OCI-LY3 (cell line): Measurements from ENCODE around the gene ZNF334.

ENCODE experiments used
- H2AFZ ChIP-seq: fragments of 200-600, 300-600 bp; shearing (Covaris generic); 2 replicates; pipeline ENCODE4 v1.6.0; 2014; ENCODE audit warnings: antibody characterized with exemption, low read depth, low read length
- H3K27ac ChIP-seq: fragments of 200-600, 300-600 bp; sonication (generic); 2 replicates; pipeline ENCODE4 v1.5.1; 2014; ENCODE audit warnings: mild to moderate bottlenecking, low read length, moderate library complexity, mixed read lengths
- H3K27me3 ChIP-seq: fragments of 200-600, 300-600 bp; sonication (generic); 2 replicates; pipeline ENCODE4 v1.6.1; 2014; ENCODE audit warnings: low read depth, low read length, mixed read lengths
- H3K36me3 ChIP-seq: fragments of 200-600, 300-600 bp; sonication (generic); replicated peaks from 2 replicates; pipeline ENCODE3; 2014; ENCODE audit warnings: low read depth, low read length, mixed read lengths
- H3K4me1 ChIP-seq: fragments of 300-600, 200-600 bp; sonication (generic); 2 replicates; pipeline ENCODE4 v1.6.1; 2014; ENCODE audit warnings: low read length, mixed read lengths
- H3K4me2 ChIP-seq: fragments of 200-600, 300-600 bp; sonication (generic); 2 replicates; pipeline ENCODE4 v1.6.1; 2014; ENCODE audit warnings: low read length, mixed read lengths
- H3K4me3 ChIP-seq: fragments of 300-600, 200-600 bp; sonication (generic); 2 replicates; pipeline ENCODE4 v1.5.1; 2014; ENCODE audit warnings: antibody characterized with exemption, mild to moderate bottlenecking, low read length, moderate library complexity
- H3K79me2 ChIP-seq: fragments of 300-600, 200-600 bp; shearing (Covaris generic); 2 replicates; pipeline ENCODE4 v1.6.1; 2014; ENCODE audit warnings: mild to moderate bottlenecking, low read length, mixed read lengths
- H3K9ac ChIP-seq: fragments of 300-600, 200-600 bp; shearing (Covaris generic); 2 replicates; pipeline ENCODE4 v1.6.0; 2014; ENCODE audit warnings: mild to moderate bottlenecking, low read length, moderate library complexity
- H3K9me3 ChIP-seq: fragments of 200-600, 300-600 bp; shearing (Covaris generic); 2 replicates; pipeline ENCODE4 v1.6.1; 2014; ENCODE audit warnings: low read length, mixed read lengths; ENCODE audit not compliant: insufficient read depth
- H4K20me1 ChIP-seq: fragments of 200-600, 300-600 bp; sonication (generic); 2 replicates; pipeline ENCODE4 v1.6.1; 2016; ENCODE audit warnings: low read length, mixed read lengths; ENCODE audit not compliant: insufficient read depth
- EZH2phosphoT487 ChIP-seq: fragments of 200-600 bp; shearing (Covaris generic); IDR thresholded peaks from 2 replicates; pipeline ENCODE4 v1.6.1; 2018; ENCODE audit warnings: antibody characterized with exemption, mixed run types, low read depth
- TF ChIP-seq, protein P1 (sequence below): fragments of 200-600, 300-600 bp; sonication (generic); IDR thresholded peaks from 2 replicates; pipeline ENCODE4 v1.5.1; 2014; ENCODE audit warnings: antibody characterized with exemption, low read length, low read depth

ZNF334 gene

DNA sequence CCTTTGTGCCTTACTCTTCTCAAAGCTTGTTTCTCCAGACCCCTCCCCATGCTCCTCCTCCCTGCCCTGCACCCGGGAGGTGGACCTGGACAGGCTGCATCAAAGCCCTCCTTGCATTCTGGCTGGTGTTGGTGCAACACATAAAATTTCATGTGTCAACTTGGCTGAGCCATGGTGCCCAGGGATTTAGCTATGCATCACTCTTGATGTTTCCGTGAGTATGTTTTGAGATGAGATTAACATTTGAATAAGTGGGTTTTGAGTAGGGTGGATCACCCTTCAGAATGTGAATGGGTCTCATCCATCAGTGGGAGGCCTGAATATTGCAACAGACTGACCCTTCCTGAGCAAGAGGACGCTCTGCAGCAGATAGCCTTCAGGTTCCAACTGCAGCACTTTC lies 41.5 kb upstream of the ZNF334 start:
- peaks cover 17% of the 10 kb centered on the region for H3K4me1 ChIP-seq
- no peak overlapping the region for H3K4me3 ChIP-seq
- H3K36me3 ChIP-seq = no peaks in the 10 kb centered on the region
- H3K4me2 ChIP-seq = no peak overlapping the region
- no peak overlapping the region for H3K27ac ChIP-seq
- no peaks in the 10 kb centered on the region for H3K9me3 ChIP-seq
- no peaks in the 10 kb centered on the region for H4K20me1 ChIP-seq
- no peak overlapping the region for H3K9ac ChIP-seq
- TF ChIP-seq, protein P1, sequence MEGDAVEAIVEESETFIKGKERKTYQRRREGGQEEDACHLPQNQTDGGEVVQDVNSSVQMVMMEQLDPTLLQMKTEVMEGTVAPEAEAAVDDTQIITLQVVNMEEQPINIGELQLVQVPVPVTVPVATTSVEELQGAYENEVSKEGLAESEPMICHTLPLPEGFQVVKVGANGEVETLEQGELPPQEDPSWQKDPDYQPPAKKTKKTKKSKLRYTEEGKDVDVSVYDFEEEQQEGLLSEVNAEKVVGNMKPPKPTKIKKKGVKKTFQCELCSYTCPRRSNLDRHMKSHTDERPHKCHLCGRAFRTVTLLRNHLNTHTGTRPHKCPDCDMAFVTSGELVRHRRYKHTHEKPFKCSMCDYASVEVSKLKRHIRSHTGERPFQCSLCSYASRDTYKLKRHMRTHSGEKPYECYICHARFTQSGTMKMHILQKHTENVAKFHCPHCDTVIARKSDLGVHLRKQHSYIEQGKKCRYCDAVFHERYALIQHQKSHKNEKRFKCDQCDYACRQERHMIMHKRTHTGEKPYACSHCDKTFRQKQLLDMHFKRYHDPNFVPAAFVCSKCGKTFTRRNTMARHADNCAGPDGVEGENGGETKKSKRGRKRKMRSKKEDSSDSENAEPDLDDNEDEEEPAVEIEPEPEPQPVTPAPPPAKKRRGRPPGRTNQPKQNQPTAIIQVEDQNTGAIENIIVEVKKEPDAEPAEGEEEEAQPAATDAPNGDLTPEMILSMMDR = no peak
- no peaks in the 10 kb centered on the region for H3K79me2 ChIP-seq
- H3K27me3 ChIP-seq = peaks cover 30% of the 10 kb centered on the region
- no peak overlapping the region for H2AFZ ChIP-seq

DNA sequence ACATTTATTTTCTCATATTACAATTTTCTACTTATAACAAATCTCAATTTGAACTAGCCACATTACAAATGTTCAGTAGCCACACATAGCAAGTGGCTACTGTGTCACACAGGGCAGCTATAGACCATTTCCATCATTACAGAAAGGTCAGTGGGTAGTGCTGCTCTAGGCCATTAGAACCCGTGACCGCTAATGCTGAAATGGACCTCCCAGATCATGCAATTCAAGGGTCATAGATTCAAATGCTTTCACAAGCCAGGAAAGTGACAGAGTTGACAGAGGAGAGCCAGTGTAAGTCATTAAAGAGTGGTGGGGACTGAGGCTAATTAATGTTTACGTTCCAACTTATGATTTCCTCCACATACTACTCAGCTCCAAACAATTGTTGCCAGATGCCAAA lies 40.6 kb upstream of the ZNF334 start:
- Histone ChIP-seq H3K4me1 (peaks cover 17% of the 10 kb centered on the region), H3K4me2 (no peak overlapping the region), H3K9me3 (no peaks in the 10 kb centered on the region), H4K20me1 (no peaks in the 10 kb centered on the region), H3K27me3 (peaks cover 36% of the 10 kb centered on the region), H3K27ac (no peak overlapping the region), H3K9ac (no peak overlapping the region), H2AFZ (no peak overlapping the region), H3K36me3 (no peaks in the 10 kb centered on the region), H3K79me2 (no peaks in the 10 kb centered on the region), H3K4me3 (no peak overlapping the region)
- no peak for TF ChIP-seq EZH2phosphoT487
- TF ChIP-seq, protein P1 = no peak

DNA sequence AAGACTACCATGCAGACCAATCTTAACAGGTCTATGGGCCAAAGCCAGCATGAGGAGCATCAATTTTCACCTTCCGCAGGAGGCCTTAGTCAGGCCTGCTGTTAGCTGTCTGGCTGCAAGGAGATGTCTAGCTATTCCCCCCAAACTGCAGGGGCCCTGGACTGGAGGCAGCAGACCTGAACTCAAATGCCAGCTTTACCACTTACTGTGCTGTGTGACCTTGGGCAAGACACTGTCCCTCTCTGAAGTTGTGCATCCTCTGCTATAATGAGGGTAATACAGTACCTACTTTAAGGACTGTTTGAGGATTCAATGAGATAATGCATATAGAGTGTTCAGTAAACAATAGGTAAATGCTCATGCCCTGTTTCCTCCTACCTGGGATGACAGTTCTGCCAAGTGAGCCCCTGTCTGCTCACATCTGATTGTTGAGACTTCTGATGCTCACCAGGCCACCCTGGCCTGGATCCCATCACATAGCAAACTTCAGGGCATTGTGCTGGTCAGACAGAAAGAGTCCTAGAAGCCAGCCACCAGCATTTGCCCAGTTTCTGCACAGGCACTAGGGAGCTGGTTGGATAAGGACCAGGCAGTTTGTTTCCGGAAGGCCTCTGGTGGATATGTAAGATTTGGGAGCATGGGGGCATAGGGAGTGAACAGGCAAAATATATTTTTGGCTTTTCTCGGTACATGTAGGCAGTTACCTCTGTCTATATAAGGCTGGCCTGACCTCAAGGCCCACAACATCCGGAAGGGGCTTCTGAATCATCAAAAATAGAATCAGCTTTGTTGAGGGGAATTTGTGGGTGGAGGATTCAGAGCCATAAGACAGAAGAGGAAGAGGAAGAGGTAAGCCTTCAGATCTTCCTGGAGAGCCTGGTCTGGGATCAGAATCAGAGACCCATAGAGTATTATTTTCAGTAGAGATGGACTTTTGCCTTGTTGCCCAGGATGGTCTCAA lies 39.4 kb upstream of the ZNF334 start:
- peaks cover 17% of the 10 kb centered on the region for H3K4me1 ChIP-seq
- no peaks in the 10 kb centered on the region for H3K36me3 ChIP-seq
- peak overlapping the region; percentile 55 for H2AFZ ChIP-seq
- H3K27me3 ChIP-seq = peaks cover 43% of the 10 kb centered on the region
- no peak overlapping the region for H3K4me3 ChIP-seq
- H3K27ac ChIP-seq = no peak overlapping the region
- no peaks in the 10 kb centered on the region for H3K79me2 ChIP-seq
- peak overlapping the region; percentile 39 for H3K4me2 ChIP-seq
- H3K9ac ChIP-seq = no peak overlapping the region
- H4K20me1 ChIP-seq = no peaks in the 10 kb centered on the region
- TF ChIP-seq, protein P1 = no peak
- TF ChIP-seq EZH2phosphoT487 = no peak
- H3K9me3 ChIP-seq = no peaks in the 10 kb centered on the region

DNA sequence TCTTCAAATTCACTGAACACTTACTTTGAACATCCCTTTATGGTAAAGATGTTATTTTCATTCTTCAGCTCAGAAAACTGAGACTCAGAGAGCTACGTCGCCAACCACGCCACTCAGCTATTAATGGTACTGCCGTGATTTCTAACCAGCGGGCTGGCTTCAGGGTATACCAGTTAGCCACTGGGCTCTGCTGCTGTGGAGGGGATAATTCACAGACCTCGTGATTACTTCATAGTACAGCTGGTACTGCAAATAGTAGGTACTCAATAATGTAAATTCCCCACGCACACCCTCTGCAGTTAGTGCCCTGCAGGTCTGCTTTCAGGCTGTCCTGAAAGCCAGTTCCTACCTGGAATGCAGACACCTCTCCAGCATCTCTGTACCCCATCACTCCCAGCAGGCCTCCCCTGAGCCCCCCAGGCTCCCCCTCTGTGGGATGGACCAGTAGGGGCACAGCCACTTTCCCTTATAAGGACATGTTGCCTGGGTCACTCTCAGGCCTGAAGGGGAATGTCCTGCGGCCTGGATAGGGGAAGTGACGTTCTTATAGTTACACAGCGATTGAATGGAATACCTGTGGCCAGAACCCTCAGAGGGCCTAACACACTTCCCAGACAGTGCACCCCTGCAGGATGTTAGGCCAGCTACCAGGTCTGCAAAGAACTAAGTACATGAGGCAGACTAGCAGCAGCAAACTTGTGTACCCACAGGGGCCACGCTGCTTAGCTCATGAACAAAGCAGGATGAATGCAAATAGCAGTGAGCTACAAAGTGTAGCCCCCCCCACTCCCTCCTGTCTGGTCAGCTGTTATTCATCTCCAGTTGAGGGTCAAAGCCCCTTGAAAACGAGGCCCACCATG lies 38.4 kb upstream of the ZNF334 start:
- H3K4me2 ChIP-seq = no peak overlapping the region
- peaks cover 17% of the 10 kb centered on the region for H3K4me1 ChIP-seq
- H3K36me3 ChIP-seq = no peaks in the 10 kb centered on the region
- no peaks in the 10 kb centered on the region for H3K9me3 ChIP-seq
- H3K79me2 ChIP-seq = no peaks in the 10 kb centered on the region
- peaks cover 33% of the 10 kb centered on the region for H3K27me3 ChIP-seq
- H2AFZ ChIP-seq = no peak overlapping the region
- TF ChIP-seq EZH2phosphoT487 = no peak
- TF ChIP-seq, protein P1 = no peak
- H3K9ac ChIP-seq = no peak overlapping the region
- no peak overlapping the region for H3K27ac ChIP-seq
- H4K20me1 ChIP-seq = no peaks in the 10 kb centered on the region
- H3K4me3 ChIP-seq = no peak overlapping the region
